ENCODE measurements around the gene MAN1C1.

DNA sequence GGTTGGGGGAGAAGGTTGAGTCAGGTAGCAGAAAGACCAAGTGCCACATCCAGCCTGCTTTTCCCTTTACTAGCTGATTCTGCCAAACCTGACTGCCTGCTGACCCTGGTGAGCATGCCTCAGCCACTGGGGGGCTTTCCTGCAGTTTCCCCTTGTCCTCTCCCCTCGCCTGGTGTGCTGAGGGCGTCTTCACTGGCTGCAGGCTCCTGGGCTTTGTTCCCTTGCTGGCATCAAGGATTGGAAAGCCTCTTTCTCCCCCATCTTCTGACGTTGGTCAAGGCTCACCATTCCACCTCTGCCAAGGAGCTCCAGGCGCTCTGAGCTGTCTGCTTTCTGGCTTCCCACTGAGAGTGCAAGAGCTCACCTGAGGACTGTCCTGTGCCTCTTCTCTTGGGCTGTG lies 28.4 kb downstream of the MAN1C1 start:
- TF ChIP-seq POLR2A (IDR thresholded peaks at IDR 0.05) = no peak
- no peak for TF ChIP-seq EP300 (IDR thresholded peaks at IDR 0.05)
- TF ChIP-seq, protein P1, sequence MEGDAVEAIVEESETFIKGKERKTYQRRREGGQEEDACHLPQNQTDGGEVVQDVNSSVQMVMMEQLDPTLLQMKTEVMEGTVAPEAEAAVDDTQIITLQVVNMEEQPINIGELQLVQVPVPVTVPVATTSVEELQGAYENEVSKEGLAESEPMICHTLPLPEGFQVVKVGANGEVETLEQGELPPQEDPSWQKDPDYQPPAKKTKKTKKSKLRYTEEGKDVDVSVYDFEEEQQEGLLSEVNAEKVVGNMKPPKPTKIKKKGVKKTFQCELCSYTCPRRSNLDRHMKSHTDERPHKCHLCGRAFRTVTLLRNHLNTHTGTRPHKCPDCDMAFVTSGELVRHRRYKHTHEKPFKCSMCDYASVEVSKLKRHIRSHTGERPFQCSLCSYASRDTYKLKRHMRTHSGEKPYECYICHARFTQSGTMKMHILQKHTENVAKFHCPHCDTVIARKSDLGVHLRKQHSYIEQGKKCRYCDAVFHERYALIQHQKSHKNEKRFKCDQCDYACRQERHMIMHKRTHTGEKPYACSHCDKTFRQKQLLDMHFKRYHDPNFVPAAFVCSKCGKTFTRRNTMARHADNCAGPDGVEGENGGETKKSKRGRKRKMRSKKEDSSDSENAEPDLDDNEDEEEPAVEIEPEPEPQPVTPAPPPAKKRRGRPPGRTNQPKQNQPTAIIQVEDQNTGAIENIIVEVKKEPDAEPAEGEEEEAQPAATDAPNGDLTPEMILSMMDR (IDR thresholded peaks at IDR 0.05) = no peak
- TF ChIP-seq POLR2AphosphoS5 (IDR thresholded peaks at IDR 0.05) = no peak

All from sigmoid colon (tissue), 4 donors.